Parathyroid adenoma (tissue), 2 donors: ENCODE measurements around the gene LTBP1.

Source experiments
- H2AFZ ChIP-seq: fragments of 300-600 bp; sonication (generic); one replicate; pipeline ENCODE4 v1.7.0; 2017; ENCODE audit warnings: antibody characterized with exemption, mild to moderate bottlenecking
- H3K27ac ChIP-seq: fragments of 300-600 bp; sonication (generic); one replicate; pipeline ENCODE4 v1.7.0; 2017
- H3K27me3 ChIP-seq: fragments of 300-600 bp; sonication (generic); one replicate; pipeline ENCODE4 v1.7.0; 2017; ENCODE audit warnings: low read length; ENCODE audit not compliant: control insufficient read depth, insufficient read depth
- H3K36me3 ChIP-seq: fragments of 300-600 bp; sonication (generic); one replicate; pipeline ENCODE4 v1.7.0; 2017; ENCODE audit warnings: low read length; ENCODE audit not compliant: control insufficient read depth, insufficient read depth
- H3K4me1 ChIP-seq: fragments of 300-600 bp; sonication (generic); one replicate; pipeline ENCODE4 v1.7.0; 2017; ENCODE audit warnings: control low read depth
- H3K4me2 ChIP-seq: fragments of 300-600 bp; sonication (generic); one replicate; pipeline ENCODE4 v1.7.0; 2017; ENCODE audit warnings: low read length
- H3K4me3 ChIP-seq: fragments of 300-600 bp; sonication (generic); one replicate; pipeline ENCODE4 v1.7.0; 2017; ENCODE audit warnings: low read depth, low read length
- H3K79me2 ChIP-seq: fragments of 300-600 bp; sonication (generic); one replicate; pipeline ENCODE4 v1.7.0; 2017; ENCODE audit warnings: control low read depth
- H3K9ac ChIP-seq: fragments of 300-600 bp; sonication (generic); one replicate; pipeline ENCODE4 v1.7.0; 2017; ENCODE audit warnings: mild to moderate bottlenecking
- H3K9me3 ChIP-seq: fragments of 300-600 bp; sonication (generic); one replicate; pipeline ENCODE4 v1.7.0; 2017; ENCODE audit warnings: low read length; ENCODE audit not compliant: control insufficient read depth
- CTCF ChIP-seq: fragments of 300-600 bp; sonication (generic); IDR thresholded peaks from one replicate; pipeline ENCODE4 v1.7.0; 2017; ENCODE audit warnings: antibody characterized with exemption, mild to moderate bottlenecking
- donor health status: primary hyperparathyroidism.

The LTBP1 gene

GRCh38 chr2:32902986-32903385 lies 43.8 kb upstream of the LTBP1 start:
- Histone ChIP-seq H3K27me3 (no peaks in the 10 kb centered on the region), H3K27ac (no peak overlapping the region), H3K9ac (no peak overlapping the region), H2AFZ (no peak overlapping the region), H3K4me2 (no peak overlapping the region), H3K9me3 (no peaks in the 10 kb centered on the region), H3K4me3 (no peak overlapping the region), H3K79me2 (no peaks in the 10 kb centered on the region), H3K36me3 (no peaks in the 10 kb centered on the region), H3K4me1 (no peaks in the 10 kb centered on the region)
- TF ChIP-seq CTCF, result no peak

- H3K79me2 ChIP-seq, result no peaks in the 10 kb centered on the region
- H3K27me3 ChIP-seq, result no peaks in the 10 kb centered on the region
- no peak overlapping the region for H3K4me2 ChIP-seq
- no peak overlapping the region for H3K4me3 ChIP-seq
- no peak overlapping the region for H3K27ac ChIP-seq
- no peaks in the 10 kb centered on the region for H3K36me3 ChIP-seq
- no peak overlapping the region for H2AFZ ChIP-seq
- no peaks in the 10 kb centered on the region for H3K4me1 ChIP-seq
- TF ChIP-seq CTCF, result no peak
- no peaks in the 10 kb centered on the region for H3K9me3 ChIP-seq
- H3K9ac ChIP-seq, result no peak overlapping the region
Measured at GRCh38 chr2:32904074-32904473, 42.7 kb upstream of the LTBP1 start.

GRCh38 chr2:32904751-32905150 lies 42.0 kb upstream of the LTBP1 start:
- no peaks in the 10 kb centered on the region for H3K79me2 ChIP-seq
- no peaks in the 10 kb centered on the region for H3K4me1 ChIP-seq
- H3K4me3 ChIP-seq, result no peak overlapping the region
- no peaks in the 10 kb centered on the region for H3K9me3 ChIP-seq
- no peak overlapping the region for H2AFZ ChIP-seq
- no peaks in the 10 kb centered on the region for H3K36me3 ChIP-seq
- H3K4me2 ChIP-seq, result no peak overlapping the region
- no peak for TF ChIP-seq CTCF
- no peaks in the 10 kb centered on the region for H3K27me3 ChIP-seq
- H3K9ac ChIP-seq, result no peak overlapping the region
- H3K27ac ChIP-seq, result no peak overlapping the region

GRCh38 chr2:32905270-32905669 lies 41.5 kb upstream of the LTBP1 start:
- H3K9ac ChIP-seq, result no peak overlapping the region
- H3K27ac ChIP-seq, result no peak overlapping the region
- no peaks in the 10 kb centered on the region for H3K9me3 ChIP-seq
- H3K4me2 ChIP-seq, result no peak overlapping the region
- TF ChIP-seq CTCF, result no peak
- H3K4me1 ChIP-seq, result no peaks in the 10 kb centered on the region
- H3K4me3 ChIP-seq, result no peak overlapping the region
- no peaks in the 10 kb centered on the region for H3K36me3 ChIP-seq
- no peak overlapping the region for H2AFZ ChIP-seq
- no peaks in the 10 kb centered on the region for H3K79me2 ChIP-seq
- H3K27me3 ChIP-seq, result no peaks in the 10 kb centered on the region

- H3K9me3 ChIP-seq, result no peaks in the 10 kb centered on the region
- H3K36me3 ChIP-seq, result no peaks in the 10 kb centered on the region
- H3K27ac ChIP-seq, result no peak overlapping the region
- H3K4me2 ChIP-seq, result no peak overlapping the region
- no peaks in the 10 kb centered on the region for H3K27me3 ChIP-seq
- H3K4me3 ChIP-seq, result no peak overlapping the region
- TF ChIP-seq CTCF, result no peak
- H3K9ac ChIP-seq, result no peak overlapping the region
- H3K4me1 ChIP-seq, result no peaks in the 10 kb centered on the region
- H2AFZ ChIP-seq, result no peak overlapping the region
- H3K79me2 ChIP-seq, result no peaks in the 10 kb centered on the region
Measured at GRCh38 chr2:32910883-32911598, 35.7 kb upstream of the LTBP1 start.
